DND-41 (cell line): Measurements from ENCODE around the gene SP2.

ENCODE experiments used
- ATAC-seq: fragments of 200-7000 bp; cut with Tn5 transposase; 3 replicates; pipeline ENCODE4 v1.9.1; 2021; ENCODE audit warnings: low read depth; ENCODE audit not compliant: insufficient read depth
- DNase-seq: peaks from one replicate; pipeline ENCODE4 v3.0.0-alpha.2; 2020
- H2AFZ ChIP-seq: 2 replicates; pipeline ENCODE4 v1.6.0; 2012; ENCODE audit warnings: low read depth, low read length
- H3K27ac ChIP-seq: 2 replicates; pipeline ENCODE4 v1.5.1; 2012; ENCODE audit warnings: low read length, inconsistent platforms
- H3K27me3 ChIP-seq: fragments of 200-600 bp; sonication (generic); 2 replicates; pipeline ENCODE4 v1.6.0; 2012; ENCODE audit warnings: low read length, mild to moderate bottlenecking, inconsistent platforms; ENCODE audit not compliant: insufficient read depth, poor library complexity
- H3K36me3 ChIP-seq: 2 replicates; pipeline ENCODE4 v1.5.1; 2012; ENCODE audit warnings: low read length, inconsistent platforms; ENCODE audit not compliant: insufficient read depth
- H3K4me1 ChIP-seq: 2 replicates; pipeline ENCODE4 v1.5.1; 2012; ENCODE audit warnings: mild to moderate bottlenecking, low read length; ENCODE audit not compliant: insufficient read depth
- H3K4me2 ChIP-seq: 2 replicates; pipeline ENCODE4 v1.6.0; 2012; ENCODE audit warnings: mild to moderate bottlenecking, moderate library complexity, low read length, inconsistent platforms; ENCODE audit not compliant: insufficient read depth
- H3K4me3 ChIP-seq, 2 experiments: fragments of 200-600 bp in 1 of 2; shearing (Covaris generic) in 1 of 2; 2 replicates each; pipeline ENCODE4 v1.5.1; 2012 to 2016; ENCODE audit warnings: inconsistent platforms in 2 of 2, low read length in 2 of 2, mild to moderate bottlenecking in 2 of 2, low read depth in 1 of 2, moderate library complexity in 1 of 2
- H3K79me2 ChIP-seq: 2 replicates; pipeline ENCODE4 v1.6.0; 2012; ENCODE audit warnings: low read length, inconsistent platforms; ENCODE audit not compliant: insufficient read depth
- H3K9ac ChIP-seq: 2 replicates; pipeline ENCODE4 v1.6.0; 2012; ENCODE audit warnings: low read depth, mild to moderate bottlenecking, inconsistent platforms, low read length, moderate library complexity
- H3K9me3 ChIP-seq: 2 replicates; pipeline ENCODE4 v1.5.1; 2012; ENCODE audit warnings: low read length, moderate library complexity, mild to moderate bottlenecking, inconsistent platforms; ENCODE audit not compliant: insufficient read depth, severe bottlenecking
- H4K20me1 ChIP-seq: 2 replicates; pipeline ENCODE4 v1.6.0; 2012; ENCODE audit warnings: low read length; ENCODE audit not compliant: insufficient read depth
- EZH2 ChIP-seq: IDR thresholded peaks from 3 replicates; pipeline ENCODE4 v1.6.1; 2012; ENCODE audit warnings: borderline replicate concordance, low read depth, mild to moderate bottlenecking, moderate library complexity, low read length, inconsistent platforms; ENCODE audit not compliant: severe bottlenecking
- TF ChIP-seq, protein P1 (sequence below): IDR thresholded peaks from 2 replicates; pipeline ENCODE4 v1.5.1; 2012; ENCODE audit warnings: borderline replicate concordance, low read length, moderate library complexity, mild to moderate bottlenecking; ENCODE audit not compliant: poor library complexity, severe bottlenecking; ENCODE audit errors: extremely low read depth

The SP2 gene

DNA sequence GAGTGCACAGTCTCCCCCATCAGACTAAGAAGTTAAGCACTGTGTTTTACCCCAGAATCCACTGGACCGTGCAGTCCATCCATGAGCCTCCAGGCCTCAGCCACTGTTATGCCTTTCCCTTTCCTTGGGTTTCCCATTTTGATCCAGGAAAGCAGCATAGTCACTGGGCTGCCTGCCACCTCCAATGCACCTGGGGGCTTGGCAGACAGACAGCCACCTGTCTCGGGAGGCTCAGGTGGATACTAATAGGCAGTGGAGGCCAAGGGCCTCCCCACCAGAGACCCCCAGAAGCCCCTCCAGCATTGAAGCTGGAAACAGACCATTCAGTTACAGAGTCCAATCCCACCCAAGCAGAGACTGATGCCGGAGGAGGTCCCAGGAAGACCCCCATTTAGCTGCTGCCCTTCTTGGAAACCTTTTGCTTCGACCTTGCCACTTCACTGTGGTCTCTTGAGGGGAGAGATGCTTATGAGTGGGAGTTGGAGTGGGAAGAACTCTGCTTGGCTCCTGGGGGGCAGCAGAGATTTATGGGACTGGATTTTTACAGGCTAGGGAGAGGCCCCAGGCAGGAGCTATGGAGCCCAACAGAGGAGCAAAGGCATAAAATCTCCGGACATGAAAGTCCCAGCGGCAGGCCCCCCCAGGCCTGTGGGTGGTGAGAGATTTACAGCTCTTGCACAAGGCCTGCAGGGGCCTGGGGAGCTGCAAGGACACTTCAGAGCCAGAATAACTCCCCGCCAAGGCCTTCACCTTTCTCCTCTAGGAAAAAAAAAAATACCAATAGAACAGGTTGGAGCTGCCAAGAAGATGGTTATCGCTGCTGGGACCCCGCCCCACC, 12.2 kb upstream of the SP2 start:
- no peak overlapping the region for H3K4me2 ChIP-seq

DNA sequence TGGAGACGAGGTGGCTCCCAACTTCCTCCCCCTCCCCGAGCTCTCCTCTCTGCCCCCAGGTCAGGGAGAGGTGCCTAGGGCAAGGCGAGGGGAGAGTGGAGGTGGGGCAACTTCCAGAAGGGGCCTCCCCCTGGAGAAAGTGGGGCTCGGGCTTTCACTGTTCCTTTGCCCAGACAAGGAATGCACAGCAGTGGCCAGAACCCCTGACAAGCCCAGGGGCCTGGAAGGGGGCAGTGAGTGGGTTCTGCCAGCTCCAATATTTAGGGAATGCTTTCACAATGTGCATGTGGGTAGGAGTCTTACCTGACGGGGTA, 11.7 kb upstream of the SP2 start:
- DNase-seq (no peak), ATAC-seq (no peak)
- Histone ChIP-seq H4K20me1 (no peaks in the 10 kb centered on the region), H3K36me3 (no peaks in the 10 kb centered on the region), H3K9ac (no peak overlapping the region), H3K4me2 (no peak overlapping the region), H3K9me3 (no peaks in the 10 kb centered on the region), H3K4me1 (no peaks in the 10 kb centered on the region), H2AFZ (no peak overlapping the region), H3K27me3 (no peaks in the 10 kb centered on the region), H3K27ac (no peak overlapping the region), H3K4me3 (no peak overlapping the region), H3K79me2 (no peaks in the 10 kb centered on the region)
- TF ChIP-seq, protein P1, sequence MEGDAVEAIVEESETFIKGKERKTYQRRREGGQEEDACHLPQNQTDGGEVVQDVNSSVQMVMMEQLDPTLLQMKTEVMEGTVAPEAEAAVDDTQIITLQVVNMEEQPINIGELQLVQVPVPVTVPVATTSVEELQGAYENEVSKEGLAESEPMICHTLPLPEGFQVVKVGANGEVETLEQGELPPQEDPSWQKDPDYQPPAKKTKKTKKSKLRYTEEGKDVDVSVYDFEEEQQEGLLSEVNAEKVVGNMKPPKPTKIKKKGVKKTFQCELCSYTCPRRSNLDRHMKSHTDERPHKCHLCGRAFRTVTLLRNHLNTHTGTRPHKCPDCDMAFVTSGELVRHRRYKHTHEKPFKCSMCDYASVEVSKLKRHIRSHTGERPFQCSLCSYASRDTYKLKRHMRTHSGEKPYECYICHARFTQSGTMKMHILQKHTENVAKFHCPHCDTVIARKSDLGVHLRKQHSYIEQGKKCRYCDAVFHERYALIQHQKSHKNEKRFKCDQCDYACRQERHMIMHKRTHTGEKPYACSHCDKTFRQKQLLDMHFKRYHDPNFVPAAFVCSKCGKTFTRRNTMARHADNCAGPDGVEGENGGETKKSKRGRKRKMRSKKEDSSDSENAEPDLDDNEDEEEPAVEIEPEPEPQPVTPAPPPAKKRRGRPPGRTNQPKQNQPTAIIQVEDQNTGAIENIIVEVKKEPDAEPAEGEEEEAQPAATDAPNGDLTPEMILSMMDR: no peak
- TF ChIP-seq EZH2: no peak

More for the DNA sequence above, 12.2 kb upstream of the SP2 start:
- no peaks in the 10 kb centered on the region for H3K79me2 ChIP-seq
- H4K20me1 ChIP-seq: no peaks in the 10 kb centered on the region
- no peak for DNase-seq
- no peaks in the 10 kb centered on the region for H3K4me1 ChIP-seq
- no peaks in the 10 kb centered on the region for H3K9me3 ChIP-seq
- H3K27ac ChIP-seq: no peak overlapping the region
- TF ChIP-seq, protein P1: no peak
- TF ChIP-seq EZH2: no peak
- H2AFZ ChIP-seq: no peak overlapping the region
- no peak overlapping the region for H3K9ac ChIP-seq
- H3K4me3 ChIP-seq: no peak overlapping the region
- peaks cover 5% of the 10 kb centered on the region for H3K27me3 ChIP-seq
- H3K36me3 ChIP-seq: no peaks in the 10 kb centered on the region
- ATAC-seq: no peak

DNA sequence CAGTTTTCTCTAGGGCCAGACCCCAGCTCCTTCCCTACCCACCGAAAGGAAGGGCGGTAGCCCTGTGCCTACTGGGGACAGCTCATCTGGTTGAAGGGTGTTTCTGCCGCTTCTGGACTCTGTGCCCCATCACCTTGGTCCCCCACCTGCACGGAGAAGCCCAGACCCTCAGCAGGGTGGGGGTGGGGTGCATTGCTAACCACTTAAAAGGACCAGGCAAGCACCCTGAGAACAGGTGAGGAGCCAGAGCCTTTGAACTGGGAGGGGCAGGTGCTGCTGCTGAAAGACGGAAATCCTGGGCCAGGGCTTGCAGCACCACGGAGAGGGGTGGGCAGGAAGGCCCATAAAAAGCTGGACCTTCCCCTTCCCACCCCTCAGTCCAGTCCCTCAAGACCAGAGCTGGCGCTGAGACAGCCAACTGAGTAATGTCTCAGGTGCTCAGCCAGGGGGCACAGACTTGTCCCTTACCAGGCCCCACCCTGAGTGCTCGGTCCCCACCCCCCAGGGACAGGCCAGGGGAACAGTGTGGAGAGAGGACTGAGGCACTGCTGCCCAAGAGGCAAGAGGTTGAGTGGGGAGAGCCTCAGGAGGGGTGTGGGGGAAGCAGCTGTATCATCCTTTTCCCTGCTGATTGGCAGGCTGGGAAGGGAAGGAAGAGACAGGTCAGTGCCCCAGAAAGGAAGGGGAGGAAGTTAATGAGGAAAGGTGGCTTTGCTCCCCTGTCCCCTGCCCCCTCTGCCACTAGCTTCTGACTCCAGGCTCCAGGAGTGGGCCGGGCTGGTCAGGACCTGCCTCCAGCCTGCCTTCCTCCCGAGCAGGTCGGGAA, 10.9 kb upstream of the SP2 start:
- H3K27ac ChIP-seq: no peak overlapping the region
- no peaks in the 10 kb centered on the region for H3K36me3 ChIP-seq
- ATAC-seq: no peak
- H3K4me2 ChIP-seq: no peak overlapping the region
- no peaks in the 10 kb centered on the region for H3K79me2 ChIP-seq
- no peak overlapping the region for H2AFZ ChIP-seq
- H3K9me3 ChIP-seq: no peaks in the 10 kb centered on the region
- H4K20me1 ChIP-seq: no peaks in the 10 kb centered on the region
- TF ChIP-seq EZH2: no peak
- TF ChIP-seq, protein P1: no peak
- H3K9ac ChIP-seq: no peak overlapping the region
- no peaks in the 10 kb centered on the region for H3K4me1 ChIP-seq
- H3K27me3 ChIP-seq: no peaks in the 10 kb centered on the region
- no peak overlapping the region for H3K4me3 ChIP-seq
- DNase-seq: no peak
